Skeletal muscle cell (primary cell): ENCODE results near the gene SLC25A10.

Source experiments
- DNase-seq: peaks from one replicate; pipeline ENCODE4 v3.0.0-alpha.2; 2010; ENCODE audit warnings: low read depth
- H3K4me3 ChIP-seq: 2 replicates; pipeline ENCODE4 v1.5.1; 2011; ENCODE audit warnings: low read depth, mild to moderate bottlenecking, control low read depth, low read length, moderate library complexity

The SLC25A10 gene

GRCh38 chr17:81702934-81703746, 8.9 kb upstream of the SLC25A10 start, which contains the start of gene MRPL12:
MRPL12 (plus strand) TSS chr17:81703367; CDS start chr17:81703502, 135 bp downstream.
- peak within 1 kb of the TSS; percentile 90 for H3K4me3 ChIP-seq
- DNase-seq: peak; percentile 70

- peak overlapping the region; percentile 90 for H3K4me3 ChIP-seq
- no peak for DNase-seq
Measured at GRCh38 chr17:81703747-81704654, 8.1 kb upstream of the SLC25A10 start.

GRCh38 chr17:81705518-81706231, 6.4 kb upstream of the SLC25A10 start:
- no peak for DNase-seq
- H3K4me3 ChIP-seq: no peak overlapping the region

GRCh38 chr17:81706232-81706611, 5.9 kb upstream of the SLC25A10 start:
- DNase-seq: no peak
- H3K4me3 ChIP-seq: no peak overlapping the region

- no peak for DNase-seq
- no peak overlapping the region for H3K4me3 ChIP-seq
Measured at GRCh38 chr17:81706757-81707624, 5.1 kb upstream of the SLC25A10 start.

- no peak overlapping the region for H3K4me3 ChIP-seq
- no peak for DNase-seq
Measured at GRCh38 chr17:81707725-81708646, 4.1 kb upstream of the SLC25A10 start.

- no peak overlapping the region for H3K4me3 ChIP-seq
- DNase-seq: no peak
Measured at GRCh38 chr17:81708739-81709185, 3.3 kb upstream of the SLC25A10 start.

GRCh38 chr17:81710514-81711308, 1.4 kb upstream of the SLC25A10 start:
- DNase-seq: no peak
- no peak overlapping the region for H3K4me3 ChIP-seq

- H3K4me3 ChIP-seq: peak overlapping the region; percentile 64
- no peak for DNase-seq
Measured at GRCh38 chr17:81712468-81713003, 452 bp downstream of the SLC25A10 start.

- no peak for DNase-seq
- peak overlapping the region; percentile 64 for H3K4me3 ChIP-seq
Measured at GRCh38 chr17:81713004-81713555, 996 bp downstream of the SLC25A10 start.

- no peak overlapping the region for H3K4me3 ChIP-seq
- DNase-seq: no peak
Measured at GRCh38 chr17:81713556-81714411, 1.7 kb downstream of the SLC25A10 start.

- no peak overlapping the region for H3K4me3 ChIP-seq
- no peak for DNase-seq
Measured at GRCh38 chr17:81714412-81715106, 2.5 kb downstream of the SLC25A10 start.

- no peak for DNase-seq
- no peak overlapping the region for H3K4me3 ChIP-seq
Measured at GRCh38 chr17:81715107-81715871, 3.2 kb downstream of the SLC25A10 start.
